Right atrium auricular region (tissue), 2 donors: ENCODE measurements around the gene PATE1. TPM values are rescaled to one million over a fixed set of nuclear protein-coding genes. Genes with fewer than 3 reads are reported as not detected.

Source experiments
- DNase-seq: peaks from one replicate; pipeline ENCODE4 v3.0.0-alpha.2; 2019; ENCODE audit warnings: low spot score
- H3K27ac ChIP-seq, 2 donors: fragments of 200-600 bp; sonication (generic); 1 replicate in 1 of 2; 2 replicates in 1 of 2; pipeline ENCODE4 v1.5.1; 2016 to 2019
- H3K27me3 ChIP-seq, 2 donors: fragments of 200-600 bp; sonication (generic); one replicate each; pipeline versions ENCODE4 v1.5.1 to v1.6.0; 2017 to 2019
- H3K36me3 ChIP-seq: fragments of 200-600 bp; sonication (generic); one replicate; pipeline ENCODE4 v1.5.1; 2016
- H3K4me1 ChIP-seq, 2 donors: fragments of 200-600 bp; sonication (generic); one replicate each; pipeline versions ENCODE4 v1.5.1 to v1.6.0; 2017 to 2019
- H3K4me3 ChIP-seq, 2 donors: fragments of 200-600 bp; sonication (generic); 1 replicate in 1 of 2; 2 replicates in 1 of 2; pipeline ENCODE4 v1.5.1; 2017 to 2019; ENCODE audit warnings: mild to moderate bottlenecking in 1 of 2, moderate library complexity in 1 of 2
- H3K9me3 ChIP-seq, 2 donors: fragments of 200-600 bp; sonication (generic); one replicate each; pipeline ENCODE4 v1.5.1; 2019
- CTCF ChIP-seq, 2 donors: fragments of 200-600 bp; sonication (generic); IDR thresholded peaks; one replicate each; pipeline ENCODE4 v1.5.1; 2019; ENCODE audit warnings: antibody characterized with exemption in 2 of 2
- total RNA-seq, 2 donors: library from RNA; depleted of rRNA; stranded (reverse); fragments of >200 nt; gene quantifications; one replicate each; pipeline ENCODE4 v1.1.0, GENCODE V29; 2016

Gene PATE1
- total RNA-seq, 2 donors from 2014 or later = not detected

GRCh38 chr11:125763483-125763882 is 17.4 kb downstream of the PATE1 start:
- Histone ChIP-seq H3K36me3 (no peaks in the 10 kb centered on the region), H3K27ac (no peak overlapping the region), H3K27me3 (no peaks in the 10 kb centered on the region), H3K4me1 (no peaks in the 10 kb centered on the region), H3K9me3 (no peaks in the 10 kb centered on the region), H3K4me3 (no peak overlapping the region)
- DNase-seq = no peak
- no peak for TF ChIP-seq CTCF (IDR thresholded peaks at IDR 0.05)

GRCh38 chr11:125766251-125766650 is 20.2 kb downstream of the PATE1 start:
- Histone ChIP-seq H3K27ac (no peak overlapping the region), H3K36me3 (no peaks in the 10 kb centered on the region), H3K27me3 (no peaks in the 10 kb centered on the region), H3K9me3 (no peaks in the 10 kb centered on the region), H3K4me3 (no peak overlapping the region), H3K4me1 (no peaks in the 10 kb centered on the region)
- TF ChIP-seq CTCF (IDR thresholded peaks at IDR 0.05) = no peak
- no peak for DNase-seq

- H3K36me3 ChIP-seq = no peaks in the 10 kb centered on the region
- no peak overlapping the region for H3K4me3 ChIP-seq
- DNase-seq = no peak
- H3K9me3 ChIP-seq = no peaks in the 10 kb centered on the region
- H3K27ac ChIP-seq = no peak overlapping the region
- no peaks in the 10 kb centered on the region for H3K4me1 ChIP-seq
- no peaks in the 10 kb centered on the region for H3K27me3 ChIP-seq
- no peak for TF ChIP-seq CTCF (IDR thresholded peaks at IDR 0.05)
These were observed 22.4 kb downstream of the PATE1 start for GRCh38 chr11:125768336-125769046.

- TF ChIP-seq CTCF (IDR thresholded peaks at IDR 0.05) = no peak
- H3K27ac ChIP-seq = no peak overlapping the region
- no peak for DNase-seq
- H3K27me3 ChIP-seq = no peaks in the 10 kb centered on the region
- H3K4me3 ChIP-seq = no peak overlapping the region
- no peaks in the 10 kb centered on the region for H3K36me3 ChIP-seq
- no peaks in the 10 kb centered on the region for H3K4me1 ChIP-seq
- H3K9me3 ChIP-seq = no peaks in the 10 kb centered on the region
These were observed 24.5 kb downstream of the PATE1 start for GRCh38 chr11:125770583-125770982.

GRCh38 chr11:125772834-125773505 is 26.9 kb downstream of the PATE1 start:
- H3K4me1 ChIP-seq = no peaks in the 10 kb centered on the region
- no peak for TF ChIP-seq CTCF (IDR thresholded peaks at IDR 0.05)
- H3K27me3 ChIP-seq = no peaks in the 10 kb centered on the region
- no peak overlapping the region for H3K4me3 ChIP-seq
- no peak for DNase-seq
- no peaks in the 10 kb centered on the region for H3K36me3 ChIP-seq
- H3K27ac ChIP-seq = no peak overlapping the region
- H3K9me3 ChIP-seq = no peaks in the 10 kb centered on the region
